Stimulated activated CD8-positive, alpha-beta memory T cell treated with anti-CD3 and anti-CD28 coated beads, Interleukin-15, amount 100 ng/mL, for 24 hours (primary cell): ENCODE measurements around the gene GRM7.

Source experiments
- DNase-seq: peaks from one replicate; pipeline ENCODE4 v3.0.0-alpha.2; 2020; ENCODE audit warnings: low read depth

Gene GRM7

DNA sequence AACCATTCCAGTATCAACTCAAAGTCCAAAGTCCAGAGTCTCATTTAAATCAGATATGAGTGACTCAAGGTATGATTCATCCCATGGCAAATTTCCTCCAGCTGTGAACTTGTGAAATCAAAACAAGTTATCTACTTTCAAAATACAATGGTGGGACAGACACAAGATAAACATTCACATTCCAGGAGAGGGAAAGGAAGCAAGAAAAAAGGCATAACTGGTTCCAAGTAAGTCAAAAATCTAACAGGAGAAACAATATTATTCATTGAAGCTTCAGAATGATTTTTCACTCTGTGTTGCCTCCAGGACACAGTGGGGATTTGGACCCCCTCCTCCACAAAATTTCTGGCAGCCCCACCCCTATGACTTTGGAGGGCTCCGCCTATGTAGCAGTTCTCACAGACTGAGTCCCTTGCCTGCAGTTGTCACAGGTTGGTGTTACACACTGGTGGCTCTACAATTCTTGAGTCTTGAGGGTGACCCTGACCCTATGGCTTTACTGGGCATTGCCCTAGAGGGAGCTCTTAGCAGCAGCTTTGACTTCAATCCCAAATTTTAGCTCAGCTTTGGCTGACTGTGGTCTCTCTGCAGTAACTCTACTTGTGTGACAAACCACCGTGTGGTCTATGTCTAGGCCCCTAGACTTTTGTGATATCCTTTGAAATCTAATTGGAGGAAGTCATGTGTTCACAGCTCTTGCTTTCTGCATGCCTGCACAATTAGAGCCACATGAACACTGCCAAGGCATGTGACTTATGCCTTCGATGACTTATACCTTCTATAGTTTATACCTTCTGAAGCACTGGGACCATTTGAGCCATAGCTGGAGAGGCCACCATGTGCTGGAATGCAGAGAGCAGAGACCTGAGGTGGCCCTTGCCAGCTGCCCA lies 644.2 kb downstream of the GRM7 start:
- DNase-seq: no peak

- DNase-seq: no peak
Observed at GRCh38 chr3:7506606-7507180, 645.8 kb downstream of the GRM7 start.

- DNase-seq: no peak
Observed at GRCh38 chr3:7508821-7509220, 647.9 kb downstream of the GRM7 start.

DNA sequence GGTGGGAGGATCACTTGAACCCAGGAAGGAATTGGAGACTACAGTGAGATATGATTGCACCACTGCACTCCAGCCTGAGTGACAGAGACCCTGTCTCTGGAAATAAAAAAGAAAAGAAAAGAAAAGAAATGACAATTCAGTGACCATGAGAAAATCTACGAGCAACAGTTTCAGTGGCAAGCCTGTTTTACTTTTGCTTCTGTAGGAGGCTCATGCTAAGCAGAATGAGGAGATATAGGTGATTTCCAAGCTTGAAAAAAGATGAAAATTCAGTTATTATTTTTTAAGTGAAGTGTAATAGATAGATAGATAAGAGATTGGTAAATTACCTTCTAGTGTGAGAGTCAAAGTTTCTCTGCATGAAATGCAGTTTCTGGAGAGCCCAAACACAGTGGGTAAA lies 651.1 kb downstream of the GRM7 start:
- no peak for DNase-seq

DNA sequence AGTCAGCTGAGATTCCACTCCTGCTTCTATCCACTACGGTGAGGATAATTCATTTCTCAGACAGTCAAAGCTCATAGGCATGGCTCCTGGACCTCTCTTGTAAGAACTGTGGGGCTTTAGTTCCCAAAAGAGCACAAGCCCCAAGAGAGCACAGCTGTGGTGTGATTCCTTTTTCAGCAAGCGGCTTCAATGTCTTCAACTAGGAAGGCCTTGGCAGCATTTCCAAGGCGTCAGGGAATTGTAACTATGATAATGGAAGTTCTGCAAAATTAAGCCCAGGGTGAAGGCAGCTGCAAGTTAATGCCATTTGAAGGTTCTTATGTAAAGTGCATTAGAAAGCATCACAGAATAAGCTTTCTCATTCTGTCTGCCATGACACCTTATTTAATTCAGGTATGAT lies 657.1 kb downstream of the GRM7 start:
- no peak for DNase-seq

- no peak for DNase-seq
Observed at GRCh38 chr3:7518456-7518855, 657.5 kb downstream of the GRM7 start.

DNA sequence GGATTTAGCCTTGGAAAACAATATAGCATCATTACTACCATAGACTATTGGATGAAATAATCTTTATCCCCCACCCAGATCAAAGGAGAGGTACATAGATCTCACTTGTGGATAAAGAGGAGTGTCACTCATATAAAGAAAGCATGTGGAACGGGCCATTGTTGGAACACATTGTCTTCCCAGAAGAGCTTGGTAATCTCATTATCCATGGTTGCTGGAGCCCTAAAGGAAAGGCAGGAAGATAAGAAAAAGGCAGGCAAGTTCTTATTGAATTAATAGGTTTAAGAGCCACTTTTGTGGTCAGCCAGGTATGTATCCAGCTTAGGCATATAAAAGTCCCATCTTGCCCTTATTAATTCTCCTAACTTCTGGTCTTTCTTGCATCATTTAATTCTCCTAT lies 659.1 kb downstream of the GRM7 start:
- DNase-seq: no peak

GRCh38 chr3:7520593-7520992 lies 659.7 kb downstream of the GRM7 start:
- DNase-seq: no peak

GRCh38 chr3:7536510-7536909 lies 675.6 kb downstream of the GRM7 start:
- no peak for DNase-seq

DNA sequence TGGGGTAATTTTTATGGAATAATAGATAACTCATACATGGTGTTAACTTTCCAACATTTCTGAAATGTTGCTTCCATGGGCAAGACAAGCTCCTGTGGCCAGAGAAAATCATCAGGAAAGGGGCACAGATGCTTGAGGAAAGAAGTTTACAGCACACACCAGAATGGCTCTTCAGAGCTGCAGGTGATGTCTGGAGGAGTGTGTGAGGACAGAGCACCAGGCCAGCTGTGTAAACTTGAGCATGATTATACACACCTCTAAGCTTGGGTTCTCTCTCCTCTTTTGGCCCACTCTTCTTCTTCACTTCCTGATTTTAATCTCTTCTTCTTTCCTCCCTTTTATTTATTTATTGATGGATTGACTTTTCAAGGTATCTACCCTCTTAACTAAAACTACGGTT lies 676.0 kb downstream of the GRM7 start:
- no peak for DNase-seq

DNA sequence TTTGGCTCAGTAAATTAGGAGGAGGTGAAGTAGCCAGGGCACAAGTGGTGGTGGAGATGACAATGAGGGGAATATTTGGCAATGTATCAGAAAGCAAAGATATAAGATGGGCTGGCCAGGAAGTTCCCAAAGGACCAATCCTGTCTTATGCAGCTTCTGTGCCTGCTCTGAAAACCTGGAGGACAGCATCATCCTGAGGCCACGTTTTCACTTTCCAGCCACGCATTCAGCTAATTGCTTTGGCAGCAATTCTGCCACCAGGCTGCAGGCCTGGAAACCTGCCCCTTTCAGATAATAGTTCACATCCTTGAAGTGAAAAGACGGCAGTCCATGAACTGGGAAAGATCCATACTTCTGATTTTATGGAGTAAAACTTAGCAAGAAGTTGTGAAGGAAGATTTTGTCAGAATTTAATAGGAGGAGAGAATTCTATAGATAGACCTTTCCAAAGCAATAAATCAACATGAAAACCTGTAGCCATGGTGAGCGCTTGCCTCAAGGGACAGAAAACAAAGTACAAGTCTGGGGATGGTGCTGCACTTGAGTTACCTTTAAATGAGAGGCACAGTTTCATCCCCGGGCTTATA lies 682.5 kb downstream of the GRM7 start:
- DNase-seq: no peak

- DNase-seq: no peak
Observed at GRCh38 chr3:7545334-7545733, 684.4 kb downstream of the GRM7 start.

DNA sequence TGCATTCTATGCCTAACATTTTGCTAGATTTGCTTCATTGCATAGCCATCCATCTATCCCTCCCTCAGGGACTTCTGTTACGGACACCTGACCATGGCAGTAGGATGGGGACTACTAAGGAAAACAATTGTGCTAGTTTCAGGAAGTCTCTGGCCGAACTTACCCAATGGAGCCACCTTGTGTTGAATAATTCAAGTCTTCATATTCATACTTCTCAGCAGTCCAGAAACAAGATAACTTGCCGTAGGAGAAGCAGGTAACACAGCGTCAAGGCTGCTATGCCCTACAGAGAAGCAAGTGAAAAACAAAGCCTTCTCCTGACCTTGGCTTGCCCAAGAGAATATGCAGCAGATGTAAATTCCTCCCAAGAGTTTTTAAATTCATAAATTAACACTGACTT lies 685.3 kb downstream of the GRM7 start:
- DNase-seq: no peak

- no peak for DNase-seq
Observed at GRCh38 chr3:7547826-7548225, 686.9 kb downstream of the GRM7 start.

DNA sequence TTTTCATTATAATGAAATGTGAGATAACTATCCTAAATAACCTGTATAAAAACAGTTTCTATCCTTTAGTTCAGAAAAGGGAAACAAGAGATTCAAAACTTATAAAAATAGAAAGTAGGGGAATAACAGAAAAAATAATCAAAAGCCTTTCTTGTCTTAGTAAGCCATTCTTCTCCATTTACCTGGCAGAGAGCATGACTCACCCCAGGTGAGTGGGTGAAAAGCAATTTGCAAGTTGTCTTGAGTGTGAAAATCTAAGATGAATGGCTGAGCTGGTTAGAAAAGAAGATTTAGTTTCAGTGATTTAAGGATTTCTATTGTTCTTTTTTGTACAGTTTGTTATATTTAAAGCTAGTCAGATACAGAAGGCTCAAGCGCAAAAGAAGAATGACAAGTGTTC lies 702.0 kb downstream of the GRM7 start:
- no peak for DNase-seq

- DNase-seq: no peak
Observed at GRCh38 chr3:7565574-7565973, 704.7 kb downstream of the GRM7 start.

GRCh38 chr3:7567160-7567559 lies 706.2 kb downstream of the GRM7 start:
- DNase-seq: no peak

- DNase-seq: no peak
Observed at GRCh38 chr3:7568526-7569184, 707.7 kb downstream of the GRM7 start.

- DNase-seq: no peak
Observed at GRCh38 chr3:7573330-7573729, 712.4 kb downstream of the GRM7 start.

- DNase-seq: no peak
Observed at GRCh38 chr3:7574435-7574834, 713.5 kb downstream of the GRM7 start.

- no peak for DNase-seq
Observed at GRCh38 chr3:7576071-7576470, 715.2 kb downstream of the GRM7 start.

DNA sequence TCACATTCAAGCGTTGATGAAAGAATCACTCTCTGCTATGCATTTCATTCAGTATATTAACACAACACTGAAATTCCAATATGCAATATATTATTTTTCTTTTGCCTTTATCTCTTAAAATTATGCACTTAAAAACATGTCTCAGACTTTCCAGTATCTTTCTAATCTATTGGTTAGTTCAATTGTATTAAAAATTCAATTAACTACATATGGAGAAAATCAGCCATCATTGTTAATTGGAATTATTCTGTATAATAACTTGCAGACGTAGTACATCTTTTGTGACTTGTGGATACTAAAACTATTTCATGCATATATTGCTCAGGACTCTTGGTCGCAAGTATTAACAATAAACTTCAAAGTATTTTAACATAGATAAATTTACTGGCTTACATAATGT lies 715.6 kb downstream of the GRM7 start:
- no peak for DNase-seq

DNA sequence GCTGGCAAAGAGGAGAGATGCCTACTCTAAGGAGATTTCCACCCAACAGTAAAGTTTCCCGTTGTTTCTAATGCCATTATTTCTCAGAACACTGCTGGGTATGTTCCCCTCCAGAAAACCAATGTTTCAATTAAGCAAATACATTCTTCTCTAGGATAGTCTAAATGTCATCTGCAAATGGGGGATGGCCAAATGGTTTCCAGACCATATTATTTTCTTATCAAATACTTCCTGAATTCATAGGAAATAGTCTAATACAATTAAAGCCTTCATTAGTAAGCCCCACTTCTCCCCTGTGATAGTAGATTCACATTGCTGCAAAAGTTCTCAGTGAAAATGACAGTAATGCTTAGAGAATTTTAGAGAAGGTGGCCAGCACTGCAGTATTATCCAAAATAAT lies 716.6 kb downstream of the GRM7 start:
- DNase-seq: no peak
